Neural cell (in vitro differentiated cells): ENCODE data around the gene ALMS1. TPM values are rescaled to one million over a fixed set of nuclear protein-coding genes. Genes with fewer than 3 reads are reported as not detected.

ENCODE experiments used
- H2AFZ ChIP-seq: fragments of 200-600, 300-800 bp; sonication (generic), shearing (Covaris generic); 2 replicates; pipeline ENCODE4 v1.6.0; 2014; ENCODE audit warnings: low read depth, mild to moderate bottlenecking, antibody characterized with exemption, low read length, moderate library complexity
- H3F3A ChIP-seq: fragments of 200-600 bp; shearing (Covaris generic); 2 replicates; pipeline ENCODE4 v1.6.1; 2016; ENCODE audit warnings: mild to moderate bottlenecking, moderate library complexity, mixed read lengths, antibody characterized with exemption, low read length; ENCODE audit not compliant: insufficient read depth, poor library complexity, severe bottlenecking
- H3K27ac ChIP-seq: fragments of 200-600, 300-800 bp; sonication (generic), shearing (Covaris generic); 2 replicates; pipeline ENCODE4 v1.5.1; 2014; ENCODE audit warnings: mild to moderate bottlenecking, low read length, moderate library complexity
- H3K27me3 ChIP-seq: fragments of 300-800, 200-600 bp; sonication (generic), shearing (Covaris generic); 2 replicates; pipeline ENCODE4 v1.6.0; 2014; ENCODE audit warnings: mild to moderate bottlenecking, low read depth, low read length, moderate library complexity; ENCODE audit not compliant: insufficient read depth
- H3K36me3 ChIP-seq: fragments of 300-800, 200-600 bp; sonication (generic), shearing (Covaris generic); 2 replicates; pipeline ENCODE4 v1.5.1; 2014; ENCODE audit warnings: mild to moderate bottlenecking, antibody characterized with exemption, low read length, moderate library complexity; ENCODE audit not compliant: insufficient read depth
- H3K4me2 ChIP-seq: fragments of 300-800, 200-600 bp; sonication (generic), shearing (Covaris generic); 2 replicates; pipeline ENCODE4 v1.6.0; 2014; ENCODE audit warnings: mild to moderate bottlenecking, low read length
- H3K4me3 ChIP-seq: fragments of 300-800, 200-600 bp; sonication (generic), shearing (Covaris generic); 2 replicates; pipeline ENCODE4 v1.5.1; 2014; ENCODE audit warnings: mild to moderate bottlenecking, low read length, moderate library complexity
- H3K79me2 ChIP-seq: fragments of 200-600 bp; shearing (Covaris generic); replicated peaks from 2 replicates; pipeline ENCODE4 v1.6.0; 2014; ENCODE audit warnings: mild to moderate bottlenecking, low read length, moderate library complexity; ENCODE audit not compliant: insufficient read depth
- H3K9ac ChIP-seq: fragments of 300-800, 200-600 bp; sonication (generic), shearing (Covaris generic); 2 replicates; pipeline ENCODE4 v1.6.1; 2016; ENCODE audit warnings: mild to moderate bottlenecking, low read length, mixed read lengths
- H3K9me2 ChIP-seq: fragments of 200-600 bp; shearing (Covaris generic); 2 replicates; pipeline ENCODE4 v1.6.1; 2016; ENCODE audit warnings: mild to moderate bottlenecking, low read length, mixed read lengths; ENCODE audit not compliant: insufficient read depth
- H3K9me3 ChIP-seq: fragments of 200-600, 300-800 bp; sonication (generic), shearing (Covaris generic); 2 replicates; pipeline ENCODE4 v1.6.1; 2016; ENCODE audit warnings: mild to moderate bottlenecking, mixed run types, low read length, moderate library complexity, mixed read lengths
- H4K20me1 ChIP-seq: fragments of 200-600 bp; shearing (Covaris generic); 2 replicates; pipeline ENCODE4 v1.6.1; 2016; ENCODE audit warnings: mild to moderate bottlenecking, mixed run types; ENCODE audit not compliant: insufficient read depth
- CTCF ChIP-seq: fragments of 450-650 bp; IDR thresholded peaks from 2 replicates; pipeline ENCODE4 v1.5.1; 2014; ENCODE audit warnings: antibody characterized with exemption, mild to moderate bottlenecking, moderate library complexity; ENCODE audit not compliant: poor library complexity, severe bottlenecking
- EP300 ChIP-seq: fragments of 450-650 bp; conservative IDR thresholded peaks from 2 replicates; pipeline ENCODE4 v1.6.1; 2014; ENCODE audit warnings: antibody characterized with exemption, mild to moderate bottlenecking, moderate library complexity; ENCODE audit not compliant: poor library complexity, severe bottlenecking
- EZH2 ChIP-seq: fragments of 200-600, 300-800 bp; shearing (Covaris generic), sonication (generic); IDR thresholded peaks from 2 replicates; pipeline ENCODE4 v1.6.1; 2014; ENCODE audit warnings: antibody characterized with exemption, low read length, borderline replicate concordance, mild to moderate bottlenecking; ENCODE audit not compliant: insufficient read depth, poor library complexity, severe bottlenecking
- MXI1 ChIP-seq: fragments of 450-650 bp; conservative IDR thresholded peaks from 2 replicates; pipeline ENCODE4 v1.6.1; 2014; ENCODE audit warnings: antibody characterized with exemption, mild to moderate bottlenecking; ENCODE audit not compliant: poor library complexity, severe bottlenecking
- POLR2AphosphoS5 ChIP-seq: IDR thresholded peaks from 2 replicates; pipeline ENCODE4 v1.6.1; 2012
- RAD21 ChIP-seq: fragments of 450-650 bp; conservative IDR thresholded peaks from 2 replicates; pipeline ENCODE4 v1.6.1; 2014; ENCODE audit warnings: antibody characterized with exemption, mild to moderate bottlenecking, moderate library complexity
- REST ChIP-seq: IDR thresholded peaks from 2 replicates; pipeline ENCODE4 v1.6.1; 2012; ENCODE audit warnings: borderline replicate concordance
- SMC3 ChIP-seq: fragments of 450-650 bp; conservative IDR thresholded peaks from 2 replicates; pipeline ENCODE4 v1.6.1; 2014; ENCODE audit warnings: antibody characterized with exemption, mild to moderate bottlenecking, moderate library complexity; ENCODE audit not compliant: poor library complexity
- TAF1 ChIP-seq: IDR thresholded peaks from 2 replicates; pipeline ENCODE4 v1.6.1; 2012; ENCODE audit warnings: low read depth
- polyA plus RNA-seq: library from polyadenylated mRNA; depleted of rRNA; stranded (reverse); fragments of >200 nt; gene quantifications from 2 replicates; pipeline ENCODE4 v1.2.3, GENCODE V29; 2014

The ALMS1 gene
- polyA plus RNA-seq, 1 donor from 2014 or later = 12.2 TPM

DNA sequence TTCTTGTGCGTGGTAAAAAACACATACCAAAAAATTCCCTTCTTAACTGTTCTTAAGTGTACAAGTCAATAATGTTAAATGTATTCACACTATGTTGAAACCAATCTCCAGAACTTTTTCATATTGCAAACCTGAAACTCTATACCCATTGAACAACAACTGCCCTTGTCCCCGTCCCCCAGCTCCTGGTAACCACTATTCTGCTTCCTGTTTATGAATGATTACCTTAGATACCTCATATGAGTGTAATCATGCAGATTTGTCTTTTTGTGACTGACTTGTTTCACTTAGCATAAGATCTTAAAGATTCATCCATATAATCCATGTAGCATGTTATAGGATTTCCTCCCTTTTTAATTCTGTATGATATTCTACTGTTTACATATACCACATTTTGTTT, 196.7 kb downstream of the ALMS1 start:
- Histone ChIP-seq H3K9ac (no peak overlapping the region), H3K79me2 (no peaks in the 10 kb centered on the region), H4K20me1 (no peaks in the 10 kb centered on the region), H2AFZ (no peak overlapping the region), H3K4me3 (no peak overlapping the region), H3K36me3 (no peaks in the 10 kb centered on the region), H3K9me2 (no peaks in the 10 kb centered on the region), H3F3A (no peaks in the 10 kb centered on the region), H3K27me3 (no peaks in the 10 kb centered on the region), H3K27ac (no peak overlapping the region), H3K9me3 (no peaks in the 10 kb centered on the region), H3K4me2 (no peak overlapping the region)
- no peak for TF ChIP-seq REST
- no peak for TF ChIP-seq RAD21
- TF ChIP-seq SMC3 = no peak
- no peak for TF ChIP-seq TAF1
- TF ChIP-seq CTCF = no peak
- TF ChIP-seq EP300 = no peak

GRCh38 chr2:73588177-73588576, 202.5 kb downstream of the ALMS1 start:
- no peaks in the 10 kb centered on the region for H3K9me3 ChIP-seq
- H3K36me3 ChIP-seq = no peaks in the 10 kb centered on the region
- H3K9me2 ChIP-seq = no peaks in the 10 kb centered on the region
- no peak overlapping the region for H3K9ac ChIP-seq
- H3F3A ChIP-seq = no peaks in the 10 kb centered on the region
- H3K27ac ChIP-seq = no peak overlapping the region
- no peaks in the 10 kb centered on the region for H4K20me1 ChIP-seq
- TF ChIP-seq SMC3 = no peak
- TF ChIP-seq POLR2AphosphoS5 = no peak
- no peak for TF ChIP-seq RAD21
- TF ChIP-seq TAF1 = no peak
- TF ChIP-seq CTCF = no peak
- TF ChIP-seq REST = no peak
- no peak for TF ChIP-seq EP300
- no peak for TF ChIP-seq EZH2
- TF ChIP-seq MXI1 = no peak
- no peak overlapping the region for H3K4me3 ChIP-seq
- H3K79me2 ChIP-seq = no peaks in the 10 kb centered on the region
- H3K4me2 ChIP-seq = no peak overlapping the region
- no peaks in the 10 kb centered on the region for H3K27me3 ChIP-seq
- no peak overlapping the region for H2AFZ ChIP-seq
